Activated CD4-positive, CD25-positive, alpha-beta regulatory T cell treated with anti-CD3 and anti-CD28 coated beads, Interleukin-2, amount 50 U/mL, for 16 hours (primary cell): ENCODE data around the gene PIERCE2.
"Not testable (repeated sequence)": the region's sequence is repeated elsewhere in the genome, so short reads cannot be mapped to it uniquely, and the experiment has no call there.

ENCODE experiments used
- DNase-seq: peaks from one replicate; pipeline ENCODE4 v3.0.0-alpha.2; 2020; ENCODE audit warnings: low read depth, low spot score

PIERCE2 gene

DNA sequence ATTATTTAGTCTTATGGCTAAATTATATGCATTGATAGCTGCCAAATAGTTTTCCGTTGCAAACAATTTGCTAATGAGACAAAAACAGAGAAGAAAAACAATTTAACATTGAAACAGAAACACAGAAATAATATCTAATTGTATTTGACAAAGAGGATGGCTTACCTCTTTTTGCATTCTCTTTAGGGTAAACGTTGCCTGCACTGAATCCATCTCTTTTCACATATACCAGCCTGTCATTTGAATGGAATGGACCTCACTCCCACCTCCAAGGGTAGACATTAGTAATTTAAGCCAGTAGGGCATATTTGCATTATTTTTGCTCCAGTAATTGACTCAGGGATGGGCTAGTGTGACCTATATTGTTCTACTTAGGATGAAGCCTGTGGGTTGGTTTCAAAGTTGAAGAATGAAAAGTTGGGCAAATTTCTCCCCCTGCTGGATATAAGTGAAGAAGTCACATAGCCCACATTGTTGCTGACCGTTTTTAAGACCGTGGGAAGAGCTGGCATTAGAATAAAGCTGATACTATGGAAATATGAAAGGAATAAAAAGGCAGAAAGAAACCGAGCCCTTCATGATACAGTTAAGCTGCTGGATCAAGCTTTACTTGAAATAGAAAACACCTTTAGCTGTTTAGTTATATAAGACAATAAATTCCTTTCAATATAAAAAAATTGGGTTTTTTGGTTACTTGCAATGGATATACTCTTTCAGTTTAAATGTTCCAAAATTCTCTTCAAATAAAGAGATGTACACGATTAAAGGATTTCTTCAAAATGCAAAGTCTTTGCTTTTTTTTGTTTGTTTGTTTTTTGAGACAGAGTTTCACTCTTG is 26.9 kb downstream of the PIERCE2 start:
- no peak for DNase-seq

- DNase-seq: not testable (repeated sequence)
Measured at GRCh38 chr15:55443141-55443540, 34.8 kb downstream of the PIERCE2 start.

DNA sequence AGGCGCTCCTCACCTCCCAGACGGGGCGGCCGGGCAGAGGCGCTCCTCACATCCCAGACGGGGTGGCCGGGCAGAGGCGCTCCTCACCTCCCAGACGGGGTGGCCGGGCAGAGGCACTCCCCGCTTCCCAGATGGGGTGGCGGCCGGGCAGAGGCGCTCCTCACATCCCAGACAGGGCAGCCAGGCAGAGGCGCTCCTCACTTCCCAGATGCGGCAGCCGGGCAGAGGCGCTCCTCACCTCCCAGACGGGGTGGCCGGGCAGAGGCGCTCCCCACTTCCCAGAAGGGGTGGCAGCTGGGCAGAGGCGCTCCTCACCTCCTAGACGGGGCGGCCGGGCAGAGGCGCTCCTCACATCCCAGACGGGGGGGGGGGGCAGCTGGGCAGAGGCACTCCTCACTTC is 37.6 kb downstream of the PIERCE2 start:
- not testable (repeated sequence) for DNase-seq

DNA sequence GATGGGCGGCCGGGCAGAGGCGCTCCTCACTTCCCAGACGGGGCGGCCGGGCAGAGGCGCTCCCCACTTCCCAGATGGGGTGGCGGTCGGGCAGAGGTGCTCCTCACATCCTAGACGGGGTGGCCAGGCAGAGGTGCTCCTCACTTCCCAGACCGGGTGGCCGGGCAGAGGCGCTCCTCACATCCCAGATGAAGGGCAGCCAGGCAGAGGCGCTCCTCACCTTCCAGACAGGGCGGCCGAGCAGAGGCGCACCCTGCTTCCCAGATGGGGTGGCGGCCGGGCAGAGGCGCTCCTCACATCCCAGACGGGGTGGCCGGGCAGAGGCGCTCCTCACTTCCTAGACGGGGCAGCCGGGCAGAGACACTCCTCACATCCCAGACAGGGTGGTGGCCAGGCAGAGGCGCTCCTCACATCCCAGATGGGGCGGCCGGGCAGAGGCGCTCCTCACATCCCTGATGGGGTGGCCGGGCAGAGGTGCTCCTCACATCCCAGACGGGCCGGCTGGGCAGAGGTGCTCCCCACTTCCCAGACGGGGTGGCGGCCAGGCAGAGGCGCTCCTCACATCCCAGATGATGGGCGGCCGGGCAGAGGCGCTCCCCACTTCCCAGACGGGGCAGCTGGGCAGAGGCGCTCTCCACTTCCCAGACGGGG is 38.2 kb downstream of the PIERCE2 start:
- not testable (repeated sequence) for DNase-seq

- not testable (repeated sequence) for DNase-seq
Measured at GRCh38 chr15:55447030-55447394, 38.7 kb downstream of the PIERCE2 start.

DNA sequence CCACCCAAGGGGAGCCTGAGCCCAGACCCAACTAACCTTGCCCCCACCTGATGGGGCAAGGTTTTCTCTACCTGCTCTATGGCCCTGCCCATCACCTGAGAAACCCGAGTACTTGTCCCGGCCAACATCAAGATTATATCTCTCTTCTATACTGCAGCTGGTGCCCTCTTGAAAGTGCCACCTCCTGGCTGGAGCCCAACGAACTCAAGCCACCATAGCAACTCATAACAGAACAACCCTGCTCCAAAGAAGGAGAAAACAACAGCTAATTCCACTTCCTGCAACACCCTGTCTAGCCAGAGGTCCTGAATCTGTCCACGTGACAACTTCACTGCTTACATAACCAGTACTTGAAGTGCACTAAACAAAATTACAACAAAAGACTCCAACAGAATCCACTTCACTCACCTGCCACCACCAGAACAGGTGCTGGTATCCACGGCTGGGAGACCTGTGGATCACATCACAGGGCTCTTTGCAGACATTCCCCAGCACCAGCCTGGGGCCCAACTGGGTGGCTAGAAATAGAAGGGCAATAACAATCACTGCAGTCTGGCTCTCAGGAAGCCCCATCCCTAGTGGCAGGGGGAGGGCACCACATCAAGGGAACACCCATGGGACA is 49.2 kb downstream of the PIERCE2 start:
- DNase-seq: no peak

DNA sequence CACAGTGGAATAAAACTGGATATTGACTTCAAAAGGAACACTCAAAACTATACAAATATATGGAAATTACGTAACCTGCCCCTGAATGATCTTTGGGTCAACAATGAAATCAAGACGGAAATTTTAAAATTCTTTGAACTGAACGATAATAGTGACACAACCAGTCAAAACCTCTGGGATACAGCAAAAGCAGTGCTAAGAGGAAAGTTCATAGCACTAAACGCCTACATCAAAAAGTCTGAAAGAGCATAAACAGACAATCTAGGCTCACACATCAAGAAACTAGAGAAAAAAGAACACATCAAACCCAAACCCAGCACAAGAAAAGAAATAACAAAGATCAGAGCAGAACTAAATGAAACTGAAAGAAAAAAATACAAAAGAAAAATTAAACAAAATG is 53.2 kb downstream of the PIERCE2 start:
- DNase-seq: no peak

DNA sequence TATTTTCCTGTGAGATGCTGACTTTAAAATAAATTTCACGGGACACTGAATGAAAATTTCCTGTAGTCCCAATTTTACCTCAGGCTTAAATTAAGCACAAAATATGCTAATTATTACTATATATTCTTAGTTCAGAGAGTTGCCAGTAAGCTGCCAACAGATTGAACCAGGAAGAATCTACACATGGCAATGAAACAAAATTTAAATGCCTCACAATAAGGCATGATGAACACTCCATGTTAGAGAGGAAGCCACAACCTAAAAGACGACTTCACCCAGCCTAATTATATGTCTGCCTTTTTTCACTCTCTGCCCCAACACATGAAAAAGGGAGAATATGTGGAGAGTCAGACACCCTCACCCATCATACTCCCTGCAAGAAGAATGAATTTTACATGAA is 60.0 kb downstream of the PIERCE2 start:
- DNase-seq: no peak
